SIG-M5 treated with dmso at 0.1 percent for 504 hours (cell line): ENCODE results near the gene CTSA.
"Not testable (repeated sequence)": the region's sequence is repeated elsewhere in the genome, so short reads cannot be mapped to it uniquely, and the experiment has no call there.

Experiments
- DNase-seq: peaks from one replicate; lab custom pipeline; 2025; ENCODE audit not compliant: unreplicated experiment; lab: John Stamatoyannopoulos, UW

Gene CTSA

DNA sequence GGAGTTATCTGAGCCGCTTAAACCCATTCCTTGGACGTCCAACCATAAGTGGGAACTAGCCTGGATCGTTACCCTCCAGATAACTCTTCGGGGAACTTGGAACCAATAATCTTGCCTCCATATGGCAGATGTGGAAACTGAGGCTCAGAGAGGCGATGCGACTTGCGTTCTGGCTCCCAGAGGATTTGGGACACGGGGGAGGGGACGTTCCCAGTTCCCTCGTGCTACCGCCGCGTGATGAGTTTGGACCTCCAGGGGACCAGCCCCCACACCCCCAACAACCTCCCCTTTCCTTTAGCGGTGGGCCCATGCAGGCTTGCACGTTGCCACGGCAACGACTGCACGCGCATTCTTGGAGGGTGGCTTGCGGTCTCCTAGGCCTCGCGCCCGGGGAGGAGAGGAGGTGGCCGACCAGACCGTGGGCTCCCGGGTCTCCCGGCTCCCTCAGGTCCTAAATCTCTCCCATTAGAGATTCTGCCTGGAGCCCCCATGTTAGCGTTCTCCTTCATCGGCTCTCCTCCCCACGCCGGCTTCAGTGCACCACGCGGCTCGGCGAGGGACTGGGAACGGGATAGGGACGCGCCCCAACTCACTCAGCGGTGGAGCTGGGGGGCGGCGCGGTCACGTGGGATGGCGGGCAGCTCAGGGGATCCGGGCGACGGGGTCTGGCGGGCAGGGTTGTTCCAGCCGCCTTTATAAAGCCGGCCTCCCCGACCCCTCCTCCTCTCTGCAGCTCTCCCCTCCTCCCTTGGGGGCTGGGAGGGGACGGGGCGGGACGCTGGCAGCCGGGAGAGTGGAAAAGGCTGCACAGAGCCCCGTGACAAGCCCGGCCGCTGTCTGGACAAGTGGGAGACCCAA lies 20.6 kb downstream of the CTSA start, which contains the start of gene PLTP:
PLTP (minus strand) TSS at position 670 of the 858 bp plus-strand sequence. CDS start 703 bp downstream, outside the sequence.
- no peak for DNase-seq

DNA sequence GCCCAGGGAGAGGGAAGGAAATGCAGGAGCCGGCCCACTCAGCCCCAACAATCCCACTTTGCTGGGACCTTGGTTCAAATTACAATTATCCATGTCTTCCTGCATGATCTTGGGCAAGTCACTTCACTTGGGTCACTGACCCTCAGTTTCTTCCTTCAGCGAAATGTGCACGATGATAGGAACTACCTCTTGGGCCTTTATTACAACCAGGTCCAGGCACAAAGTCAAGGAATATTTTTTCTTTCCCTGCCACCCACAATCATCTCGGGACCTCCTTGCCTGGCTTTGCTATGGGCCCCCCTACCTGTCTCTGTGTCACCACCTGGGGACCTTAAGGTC lies 21.2 kb downstream of the CTSA start:
- DNase-seq, result no peak

DNA sequence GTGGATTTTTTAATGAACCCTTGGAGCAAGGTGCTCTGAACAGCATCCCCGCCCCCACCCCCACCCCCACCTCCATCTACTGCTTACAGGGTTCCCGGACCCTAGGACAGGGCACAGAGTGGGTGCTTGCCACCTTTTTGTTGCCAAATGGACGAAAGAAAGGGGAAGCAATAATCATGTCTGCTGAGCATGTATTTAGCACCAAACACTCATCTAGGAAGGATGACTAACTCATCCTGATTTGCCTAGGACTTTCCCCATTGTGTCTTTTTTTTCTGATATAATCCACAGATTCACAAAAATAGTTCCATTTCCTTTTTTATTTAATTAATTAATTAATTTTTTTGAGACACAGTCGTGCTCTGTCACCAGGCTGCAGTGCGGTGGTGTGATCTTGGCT lies 22.0 kb downstream of the CTSA start:
- DNase-seq, result no peak

DNA sequence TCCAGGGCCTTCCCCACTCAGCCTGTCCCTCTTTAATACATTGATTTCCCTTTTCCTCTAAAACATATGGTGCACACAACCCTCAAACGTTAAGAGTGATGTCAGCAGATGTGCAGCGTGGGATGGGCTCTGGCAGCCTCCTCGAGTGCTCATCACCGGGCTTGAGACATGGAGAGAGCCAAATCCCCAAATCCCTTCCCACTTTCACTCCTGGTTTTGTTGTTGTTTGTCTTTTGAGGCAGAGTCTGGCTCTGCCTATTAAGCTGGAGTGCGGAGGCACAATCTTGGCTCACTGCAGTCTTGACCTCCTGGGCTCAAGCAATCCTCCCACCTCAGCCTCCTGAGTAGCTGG lies 26.6 kb downstream of the CTSA start:
- DNase-seq, result no peak

DNA sequence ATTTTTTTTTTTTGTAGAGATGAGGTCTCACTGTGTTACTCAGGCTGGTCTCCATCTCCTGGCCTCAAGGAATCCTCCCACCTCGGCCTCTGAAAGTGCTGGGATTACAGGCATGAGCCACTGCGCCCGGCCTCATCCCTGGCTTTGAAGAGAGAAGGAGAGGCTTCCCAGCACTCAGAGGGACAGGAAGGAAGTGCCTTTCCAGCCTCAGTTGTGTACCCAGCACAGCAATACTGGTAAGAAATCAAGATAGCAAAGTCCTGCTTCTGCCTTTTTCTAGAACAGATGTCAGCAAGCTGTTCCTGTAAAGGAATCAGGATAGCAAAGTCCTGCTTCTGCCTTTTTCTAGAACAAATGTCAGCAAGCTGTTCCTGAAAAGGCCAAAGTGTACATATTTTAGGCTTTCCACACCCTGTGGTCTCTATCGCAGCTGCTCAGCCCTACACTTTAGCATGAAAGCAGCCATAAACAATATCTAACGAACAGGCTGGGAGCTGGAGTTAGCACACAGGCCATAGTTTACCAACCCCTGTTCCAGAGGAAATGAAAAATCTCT lies 27.1 kb downstream of the CTSA start:
- no peak for DNase-seq

DNA sequence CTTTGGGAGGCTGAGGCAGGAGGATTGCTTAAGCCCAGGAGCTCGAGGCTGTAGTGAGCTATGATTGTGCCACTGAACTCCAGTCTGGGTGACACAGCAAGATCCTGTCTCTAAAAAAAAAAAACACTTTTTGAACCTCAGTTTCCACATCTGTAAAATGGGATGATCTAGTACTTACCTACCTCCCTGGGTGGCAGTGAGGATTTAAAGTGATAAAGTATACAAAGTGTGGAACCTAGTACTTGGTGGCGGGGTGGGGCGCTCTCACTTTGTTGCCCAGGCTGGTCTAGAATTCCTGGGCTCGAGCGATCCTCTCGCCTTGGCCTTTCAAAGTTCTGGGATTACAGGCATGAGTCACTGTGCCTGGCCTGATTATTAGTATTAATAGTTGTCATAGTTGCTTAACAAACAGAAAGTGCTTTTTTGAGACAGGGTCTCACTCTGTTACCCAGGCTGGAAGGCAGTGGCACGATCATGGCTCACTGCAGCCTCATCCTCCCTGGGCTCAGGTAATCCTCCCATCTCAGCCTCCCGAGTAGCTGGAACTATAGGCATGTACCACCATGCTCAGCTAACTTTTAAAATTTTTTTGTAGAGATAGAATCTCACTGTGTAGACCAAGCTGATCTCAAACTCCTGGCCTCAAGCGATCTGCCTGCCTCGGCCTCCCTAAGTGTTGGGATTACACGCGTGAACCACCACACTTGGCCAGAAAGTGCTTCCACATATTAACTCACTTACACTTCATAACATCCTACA lies 27.8 kb downstream of the CTSA start:
- no peak for DNase-seq

DNA sequence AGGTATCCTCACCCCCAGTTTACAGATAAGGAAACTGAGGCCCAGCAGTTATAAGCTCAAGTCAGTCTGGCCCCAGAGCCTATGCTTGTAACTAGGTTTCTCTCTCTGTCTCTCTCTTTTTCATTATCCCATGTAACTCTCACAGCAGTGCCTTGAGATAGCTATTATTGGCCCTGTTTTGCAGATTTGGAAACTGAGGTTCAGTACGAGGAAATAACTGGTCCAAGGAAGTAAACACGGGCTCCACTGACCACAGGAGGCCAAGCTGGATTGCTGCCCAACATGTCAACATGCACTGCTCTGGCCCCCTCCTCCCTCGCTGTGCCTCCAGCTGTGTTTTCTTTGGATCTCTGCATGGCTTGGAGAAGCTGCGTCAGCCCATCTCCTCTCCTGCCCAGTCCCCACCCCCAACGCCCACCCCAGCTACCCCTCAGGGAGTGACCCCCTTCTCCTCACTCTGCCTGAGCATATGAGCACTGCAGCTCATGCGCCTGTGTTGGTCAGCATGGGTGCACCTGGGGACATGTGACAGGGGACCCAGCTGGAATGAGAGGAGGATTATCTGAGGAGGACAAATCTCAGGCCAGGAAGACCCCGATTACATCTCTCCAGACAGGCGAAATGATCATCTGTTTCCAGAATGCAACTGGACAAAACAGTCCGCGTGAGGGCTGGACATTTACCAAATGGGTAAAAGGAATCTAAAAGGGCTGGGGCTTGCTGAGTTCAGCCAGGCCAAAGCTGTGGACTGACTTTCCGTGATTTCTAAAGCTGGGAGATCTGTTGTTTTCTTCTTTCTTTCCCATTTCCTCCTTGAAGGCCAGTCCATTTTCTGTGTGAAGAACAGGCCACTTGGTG lies 28.6 kb downstream of the CTSA start:
- no peak for DNase-seq

DNA sequence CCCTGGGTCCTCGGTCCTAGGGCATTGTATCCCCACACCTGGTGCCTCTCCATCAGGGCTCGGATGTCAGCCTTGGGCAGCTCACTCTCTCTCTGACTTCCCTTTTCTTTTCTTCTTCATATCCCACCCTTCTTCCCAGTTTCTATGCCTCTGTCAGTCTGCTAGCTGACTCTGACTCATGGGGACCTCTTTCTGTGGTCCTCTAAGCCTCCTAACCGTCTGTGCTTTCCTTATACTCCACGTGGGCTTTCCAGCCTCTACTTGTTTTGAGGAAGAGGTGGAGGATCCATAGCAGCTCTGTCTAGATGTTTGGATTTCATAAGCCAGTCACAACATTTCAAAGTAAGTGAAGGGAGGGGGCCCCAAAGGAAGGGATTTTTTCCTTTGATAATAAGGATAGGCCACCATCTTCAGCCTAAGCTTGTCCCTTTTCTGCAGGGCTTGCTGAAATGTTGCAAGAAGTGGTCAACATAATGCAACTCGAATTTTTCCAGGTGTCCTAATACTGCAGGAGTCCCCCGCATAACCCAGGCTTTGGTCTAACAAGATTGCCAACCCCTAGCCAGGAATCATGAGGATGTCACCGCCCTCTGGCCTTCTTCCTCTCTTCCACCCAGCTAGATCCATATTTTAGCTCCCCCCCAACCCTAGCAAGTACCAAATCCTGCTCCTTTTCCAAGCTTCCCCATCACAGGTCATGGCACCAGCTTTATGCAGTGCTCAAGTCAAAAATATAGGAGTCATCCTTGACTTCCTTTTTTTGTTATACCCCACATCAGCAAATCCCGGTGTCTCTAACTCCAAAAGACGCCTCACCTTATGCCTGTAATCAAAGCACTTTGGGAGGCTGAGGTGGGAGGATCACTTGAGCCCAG lies 29.6 kb downstream of the CTSA start:
- DNase-seq, result peak; percentile 35

DNA sequence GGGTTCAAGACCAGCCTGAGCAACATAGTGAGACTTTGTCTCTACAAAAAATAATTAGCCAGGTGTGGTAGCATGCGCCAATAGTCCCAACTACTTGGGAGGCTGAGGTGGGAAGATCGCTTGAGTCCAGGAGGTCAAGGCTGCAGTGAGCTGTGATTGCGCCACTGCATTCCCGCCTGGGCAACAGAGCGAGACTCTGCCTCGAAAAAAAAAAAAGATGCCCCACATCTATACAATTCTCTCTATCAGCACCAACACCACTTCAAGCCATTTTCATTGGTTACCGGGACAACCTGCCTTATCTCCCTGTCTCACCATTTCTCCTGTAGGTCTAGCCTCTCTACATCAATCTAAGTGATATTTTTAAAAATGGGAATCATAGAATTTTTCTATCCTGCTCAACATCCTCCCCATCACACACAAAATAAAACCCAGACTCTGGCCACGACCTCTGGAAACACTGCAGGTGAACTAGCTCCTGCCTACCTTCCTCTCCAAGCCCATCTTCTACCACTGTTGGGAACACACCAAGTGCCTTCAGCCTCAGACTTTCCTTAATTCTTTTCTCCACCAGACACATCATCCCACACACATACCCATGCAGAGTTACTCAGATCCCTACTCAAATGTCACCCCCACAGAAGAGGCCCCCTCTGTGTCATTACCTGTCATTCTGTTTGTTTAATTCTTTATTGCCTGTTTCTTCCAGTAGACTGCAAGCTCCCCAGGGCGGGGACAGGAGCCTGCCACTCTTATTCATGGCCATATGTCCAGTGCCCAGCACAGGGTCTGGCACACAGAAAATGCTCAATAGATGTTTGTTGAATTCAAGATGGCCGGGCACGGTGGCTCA lies 30.4 kb downstream of the CTSA start:
- DNase-seq, result no peak

DNA sequence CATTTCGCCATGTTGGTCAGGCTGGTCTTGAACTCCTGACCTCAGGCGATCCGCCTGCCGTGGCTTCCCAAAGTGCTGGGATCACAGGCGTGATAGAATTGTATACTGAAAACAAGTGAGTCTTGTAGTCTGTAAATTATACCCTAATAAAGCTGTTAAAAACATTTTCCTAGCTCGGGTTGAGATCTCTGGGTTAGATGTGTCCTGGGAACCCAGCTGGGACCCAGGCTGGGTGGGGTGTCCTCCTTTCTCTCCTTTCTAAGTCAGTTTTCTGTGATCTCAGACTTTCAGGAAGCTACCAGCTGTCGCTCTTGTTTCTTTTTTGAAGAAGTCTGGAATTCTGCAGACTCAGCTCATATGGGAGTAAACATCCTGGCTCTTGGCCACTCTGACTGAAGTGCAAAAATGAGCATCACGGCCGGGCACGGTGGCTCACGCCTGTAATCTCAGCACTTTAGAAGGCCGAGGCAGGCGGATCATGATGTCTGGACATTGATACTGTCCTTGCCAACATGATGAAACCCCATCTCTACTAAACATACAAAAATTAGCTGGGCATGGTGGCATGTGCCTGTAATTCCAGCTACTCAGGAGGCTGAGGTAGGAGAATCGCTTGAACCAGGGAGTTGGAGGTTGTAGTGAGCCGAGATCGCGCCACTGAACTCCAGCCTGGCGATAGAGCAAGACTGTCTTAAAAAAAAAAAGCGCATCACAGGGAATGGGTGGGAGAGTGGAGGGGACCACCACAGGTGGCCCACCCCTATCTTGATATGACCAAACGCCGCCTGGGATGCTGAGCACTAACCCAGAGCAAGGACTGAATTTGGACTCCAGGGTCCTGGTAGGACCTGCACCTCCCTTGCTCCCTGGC lies 33.5 kb downstream of the CTSA start:
- DNase-seq, result no peak

DNA sequence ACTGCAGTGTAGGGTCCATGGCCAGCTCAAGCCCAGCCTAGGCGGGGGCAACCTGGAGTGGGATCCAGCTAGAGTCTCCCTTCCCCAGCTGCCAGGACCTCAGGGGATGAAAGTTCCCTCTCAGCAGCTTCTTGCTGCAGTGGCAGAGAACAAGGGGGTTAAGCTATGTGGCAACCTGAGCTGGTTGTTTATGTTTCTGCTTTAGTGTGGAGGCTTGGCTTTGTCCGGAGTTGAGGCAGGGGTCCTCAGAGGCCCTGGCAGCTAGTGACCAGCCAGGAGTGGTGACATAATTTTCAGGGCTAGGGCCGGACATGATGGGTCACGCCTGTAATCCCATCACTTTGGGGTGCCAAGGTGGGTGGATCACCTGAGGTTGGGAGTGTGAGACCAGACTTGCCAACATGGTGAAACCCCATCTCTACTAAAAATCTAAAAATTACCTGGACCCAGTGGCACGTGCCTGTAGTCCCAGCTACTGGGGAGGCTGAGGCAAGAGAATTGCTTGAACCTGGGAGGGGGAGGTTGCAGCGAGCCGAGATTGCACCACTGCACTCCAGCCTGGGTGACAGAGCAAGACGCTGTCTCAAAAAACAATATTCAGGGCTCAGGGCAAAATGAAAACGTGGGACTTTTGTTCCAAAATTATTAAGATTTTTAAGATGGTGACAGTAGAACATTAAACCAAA lies 34.8 kb downstream of the CTSA start:
- no peak for DNase-seq

DNA sequence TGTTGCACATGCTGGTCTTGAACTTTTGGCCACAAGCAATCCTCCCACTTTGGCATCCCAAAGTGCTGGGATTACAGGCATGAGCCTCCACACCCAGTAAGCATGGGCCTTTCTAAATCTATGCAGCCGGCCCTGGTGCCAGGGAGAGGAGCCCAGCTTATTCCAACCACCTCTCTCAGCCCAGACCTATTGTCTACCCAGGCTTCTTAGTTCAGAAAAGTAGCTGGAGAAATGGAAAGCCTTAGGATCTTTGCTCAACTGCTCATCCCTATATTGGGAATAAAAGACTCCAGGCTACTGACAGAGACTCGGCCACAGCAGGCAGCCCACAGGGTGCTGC lies 35.6 kb downstream of the CTSA start:
- DNase-seq, result no peak

DNA sequence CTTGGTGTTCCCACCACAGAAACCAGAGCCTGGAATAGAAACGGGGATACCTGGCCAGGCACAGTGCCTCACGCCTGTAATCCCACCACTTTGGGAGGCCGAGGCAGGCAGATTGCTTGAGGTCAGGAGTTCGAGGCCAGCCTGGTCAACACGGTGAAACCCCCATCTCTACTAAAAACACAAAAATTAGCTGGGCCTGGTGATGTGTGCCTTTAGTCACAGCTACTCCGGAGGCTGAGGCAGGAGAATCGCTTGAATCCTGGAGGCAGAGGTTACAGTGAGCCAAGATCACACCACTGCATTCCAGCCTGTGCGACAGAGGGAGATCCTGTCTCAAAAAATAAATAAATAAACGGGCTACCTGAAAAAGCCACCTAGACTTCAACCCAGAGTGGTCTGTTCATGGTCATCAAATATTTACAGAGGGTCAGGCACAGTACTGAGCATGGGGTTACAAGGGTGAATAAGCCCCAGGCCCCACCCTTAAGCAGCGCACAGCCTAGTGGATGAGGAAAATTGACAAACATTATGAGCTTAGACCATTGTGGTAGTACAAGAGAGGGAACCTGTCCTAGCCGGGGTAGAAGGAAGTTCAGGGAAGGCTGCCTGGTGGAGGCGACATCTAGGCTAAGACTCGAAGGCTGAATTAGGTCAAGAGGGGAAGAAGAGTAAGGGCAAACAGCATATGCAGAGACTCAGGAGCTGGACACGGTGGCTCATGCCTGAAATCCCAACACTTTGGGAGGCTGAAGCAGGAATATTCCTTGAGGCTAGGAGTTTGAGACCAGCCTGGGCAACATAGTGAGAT lies 36.1 kb downstream of the CTSA start:
- no peak for DNase-seq

DNA sequence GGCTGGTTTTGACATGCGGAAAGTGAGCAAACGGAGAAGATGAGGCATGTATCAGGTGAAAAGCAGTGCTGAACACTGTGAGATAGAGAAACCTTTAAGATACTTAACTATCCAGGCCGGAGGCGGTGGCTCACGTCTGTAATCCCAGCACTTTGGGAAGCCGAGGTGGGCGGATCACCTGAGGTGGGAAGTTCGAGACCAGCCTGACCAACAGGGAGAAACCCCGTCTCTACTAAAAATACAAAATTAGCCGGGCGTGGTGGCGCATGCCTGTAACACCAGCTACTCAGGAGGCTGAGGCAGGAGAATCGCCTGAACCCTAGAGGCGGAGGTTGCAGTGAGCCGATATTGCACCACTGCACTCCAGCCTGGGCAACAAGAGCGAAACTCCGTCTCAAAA lies 40.5 kb downstream of the CTSA start:
- DNase-seq, result not testable (repeated sequence)

DNA sequence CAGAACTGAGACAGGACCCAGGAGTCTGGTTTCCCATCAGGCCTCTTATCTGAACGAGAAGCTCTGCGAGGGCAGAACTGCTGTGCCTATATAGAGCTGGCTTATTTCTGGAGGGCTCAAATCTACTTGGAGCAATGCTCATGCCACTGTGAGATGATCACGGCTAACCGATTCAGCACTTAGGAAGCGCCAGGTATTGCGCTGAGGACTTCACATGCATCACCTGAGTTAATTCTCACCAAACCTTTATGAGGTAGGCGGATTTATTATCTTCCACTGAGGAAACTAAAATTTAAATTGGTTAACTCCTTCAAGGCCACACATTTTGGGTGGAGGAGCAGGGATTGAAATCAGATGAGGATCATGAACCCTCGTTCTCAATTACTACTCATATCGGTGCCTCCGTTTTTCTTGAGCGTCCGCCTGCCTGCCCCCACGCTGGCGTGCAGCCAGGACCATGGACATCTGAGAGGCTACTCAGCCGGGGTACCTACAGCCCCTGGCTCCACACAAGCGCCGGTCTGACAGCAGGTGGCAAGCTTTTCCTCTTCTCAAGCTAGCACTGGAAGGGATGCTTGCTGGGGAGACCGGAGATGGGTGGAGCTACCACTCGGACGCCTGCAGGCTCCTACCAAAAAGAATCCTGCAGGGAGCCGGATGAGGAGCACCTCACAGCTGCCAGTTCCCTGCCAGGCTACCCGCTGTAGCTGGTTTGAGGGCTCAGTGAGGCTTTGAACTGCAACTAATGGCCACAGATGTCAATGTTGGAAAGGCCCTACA lies 42.3 kb downstream of the CTSA start:
- DNase-seq, result peak; percentile 84

DNA sequence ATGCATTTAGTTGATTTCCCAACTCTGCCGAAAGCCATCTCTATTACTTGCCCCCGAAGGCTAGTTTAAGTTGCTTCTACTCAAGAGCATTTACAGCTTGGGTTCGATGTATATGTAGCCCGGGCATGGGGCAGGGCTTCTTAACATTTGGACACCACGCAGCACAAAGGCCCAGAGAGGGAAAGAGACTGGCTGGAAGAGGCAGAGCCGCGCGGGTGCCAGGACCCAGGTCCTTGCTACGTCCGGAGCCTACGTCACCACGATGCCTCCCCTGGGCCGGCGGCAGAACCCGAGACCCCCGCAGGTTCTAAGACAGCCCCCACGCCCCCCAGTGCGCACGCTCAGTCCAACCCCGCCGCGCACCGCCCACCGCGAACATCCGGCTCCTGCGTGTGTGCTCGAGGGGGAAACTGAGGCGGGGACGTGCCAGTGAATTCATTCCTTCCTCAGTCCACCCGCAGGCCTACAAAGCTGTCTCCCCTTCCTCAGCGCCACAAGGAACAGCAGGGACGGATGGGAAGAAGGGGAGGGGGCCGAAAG lies 43.0 kb downstream of the CTSA start:
- peak; percentile 59 for DNase-seq
